Vagina (tissue), 2 donors: ENCODE measurements around the gene TXNRD1.

ENCODE experiments used
- CTCF ChIP-seq, 3 experiments: fragments of 450-650 bp in 2 of 3; fragments of 200-600 bp in 1 of 3; sonication (generic) in 1 of 3; IDR thresholded peaks; one replicate each; pipeline ENCODE4 v1.5.1; 2017 to 2019; ENCODE audit warnings: antibody characterized with exemption in 3 of 3, mild to moderate bottlenecking in 2 of 3, moderate library complexity in 2 of 3
- POLR2A ChIP-seq, 2 donors: fragments of 450-650 bp; IDR thresholded peaks; one replicate each; pipeline ENCODE4 v1.6.1; 2017; ENCODE audit warnings: antibody characterized with exemption in 2 of 2, mild to moderate bottlenecking in 2 of 2, moderate library complexity in 2 of 2

- TF ChIP-seq CTCF (IDR thresholded peaks at IDR 0.05), result no peak
- no peak for TF ChIP-seq POLR2A (IDR thresholded peaks at IDR 0.05)
Observed at GRCh38 chr12:104183443-104183842, 32.1 kb upstream of the TXNRD1 start.
